GM18873 (cell line): ENCODE measurements around the gene SLC25A1.

Source experiments
- ATAC-seq: cut with Tn5 transposase; IDR thresholded peaks from one replicate; pipeline ENCODE4 v1.9.1; 2021; ENCODE audit warnings: mild to moderate bottlenecking, moderate library complexity, moderate number of reproducible peaks; ENCODE audit not compliant: unreplicated experiment, low FRiP score

Gene SLC25A1

GRCh38 chr22:19126309-19127273, 51.9 kb downstream of the SLC25A1 start:
- ATAC-seq: no peak
